GM10248 (cell line): ENCODE data around the gene NOM1.
"Not testable (repeated sequence)": the region's sequence is repeated elsewhere in the genome, so short reads cannot be mapped to it uniquely, and the experiment has no call there.

ENCODE experiments used
- CTCF ChIA-PET: fragments of 300-600 bp; sonication (Branson Sonifier 250); formaldehyde crosslinking; extraction: SDS; loops from one replicate; lab custom pipeline; 2021; ENCODE audit warnings: antibody characterized with exemption; lab: Yijun Ruan, JAX
- POLR2A ChIA-PET: fragments of 350-650 bp; sonication (Branson Sonifier 250); formaldehyde crosslinking; extraction: SDS; loops from one replicate; lab custom pipeline; 2020; ENCODE audit warnings: antibody characterized with exemption; lab: Yijun Ruan, JAX
- DNase-seq: peaks from one replicate; pipeline ENCODE4 v3.0.0; 2012; ENCODE audit errors: extremely low spot score
- TF ChIP-seq, protein P1 (sequence below): IDR thresholded peaks from 2 replicates; pipeline ENCODE4 v1.5.1; 2012; ENCODE audit warnings: mild to moderate bottlenecking, low read depth; ENCODE audit errors: extremely low read depth, missing control alignments, control extremely low read depth

NOM1 gene

DNA sequence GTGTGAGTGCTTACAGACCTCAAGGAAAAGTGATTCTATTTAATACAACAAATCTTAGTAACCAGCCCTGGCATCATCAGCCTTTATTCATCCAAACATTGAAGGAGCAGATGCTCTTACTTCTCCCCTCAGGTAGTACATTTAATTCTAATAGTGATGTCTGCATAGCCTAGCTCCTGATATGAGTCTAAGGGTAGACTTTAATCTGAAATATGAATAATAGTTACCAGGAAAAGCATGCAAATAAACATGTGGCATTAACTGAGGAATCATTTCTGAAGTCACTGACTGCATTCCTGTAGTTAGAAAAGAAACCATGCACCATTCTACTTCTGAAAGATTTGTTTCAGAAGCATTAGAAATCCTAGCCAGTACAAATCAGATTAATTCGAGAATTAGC is 30.9 kb upstream of the NOM1 start:
- TF ChIP-seq, protein P1, sequence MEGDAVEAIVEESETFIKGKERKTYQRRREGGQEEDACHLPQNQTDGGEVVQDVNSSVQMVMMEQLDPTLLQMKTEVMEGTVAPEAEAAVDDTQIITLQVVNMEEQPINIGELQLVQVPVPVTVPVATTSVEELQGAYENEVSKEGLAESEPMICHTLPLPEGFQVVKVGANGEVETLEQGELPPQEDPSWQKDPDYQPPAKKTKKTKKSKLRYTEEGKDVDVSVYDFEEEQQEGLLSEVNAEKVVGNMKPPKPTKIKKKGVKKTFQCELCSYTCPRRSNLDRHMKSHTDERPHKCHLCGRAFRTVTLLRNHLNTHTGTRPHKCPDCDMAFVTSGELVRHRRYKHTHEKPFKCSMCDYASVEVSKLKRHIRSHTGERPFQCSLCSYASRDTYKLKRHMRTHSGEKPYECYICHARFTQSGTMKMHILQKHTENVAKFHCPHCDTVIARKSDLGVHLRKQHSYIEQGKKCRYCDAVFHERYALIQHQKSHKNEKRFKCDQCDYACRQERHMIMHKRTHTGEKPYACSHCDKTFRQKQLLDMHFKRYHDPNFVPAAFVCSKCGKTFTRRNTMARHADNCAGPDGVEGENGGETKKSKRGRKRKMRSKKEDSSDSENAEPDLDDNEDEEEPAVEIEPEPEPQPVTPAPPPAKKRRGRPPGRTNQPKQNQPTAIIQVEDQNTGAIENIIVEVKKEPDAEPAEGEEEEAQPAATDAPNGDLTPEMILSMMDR: no peak
- no peak for DNase-seq
- CTCF ChIA-PET: interaction anchor here (1.2 kb wide), 1 partner anchor 30 kb away, joined by 3 read pairs; no protein-coding TSS in a partner anchor
- POLR2A ChIA-PET: no interaction called here

DNA sequence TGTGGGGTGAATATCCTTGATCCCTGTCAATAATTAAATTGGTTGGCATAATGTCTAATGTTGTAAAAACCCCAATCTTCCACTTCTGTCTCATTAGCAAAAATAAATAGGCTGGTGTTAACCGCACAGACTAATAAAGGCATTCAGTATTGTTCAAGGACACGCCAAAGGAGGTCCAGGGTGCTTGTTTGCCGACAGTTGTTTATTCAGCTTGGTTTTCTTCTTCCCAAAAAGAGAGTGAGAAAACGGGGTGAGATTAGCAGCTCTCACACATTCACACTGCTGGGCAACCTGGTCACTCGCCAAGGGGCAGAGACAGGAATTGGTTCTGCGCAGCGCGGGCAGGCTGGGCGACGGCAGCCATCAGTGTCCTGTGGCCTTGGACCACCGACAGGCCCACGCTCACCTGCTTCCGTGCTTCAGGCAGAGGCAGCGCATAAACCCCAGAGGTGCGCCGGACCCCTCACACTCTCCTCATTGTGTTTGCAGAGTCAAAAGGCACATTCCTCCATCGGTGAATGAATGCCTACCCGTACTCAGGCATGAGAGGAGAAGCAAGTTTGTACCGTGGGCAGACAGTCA is 30.3 kb upstream of the NOM1 start:
- DNase-seq: no peak
- CTCF ChIA-PET: interaction anchor here (1.2 to 1.4 kb wide), 2 partner anchors 26 to 29 kb away, joined by 3 to 7 read pairs; partner anchors contain the start of gene LMBR1
- TF ChIP-seq, protein P1: no peak
- POLR2A ChIA-PET: no interaction called here

DNA sequence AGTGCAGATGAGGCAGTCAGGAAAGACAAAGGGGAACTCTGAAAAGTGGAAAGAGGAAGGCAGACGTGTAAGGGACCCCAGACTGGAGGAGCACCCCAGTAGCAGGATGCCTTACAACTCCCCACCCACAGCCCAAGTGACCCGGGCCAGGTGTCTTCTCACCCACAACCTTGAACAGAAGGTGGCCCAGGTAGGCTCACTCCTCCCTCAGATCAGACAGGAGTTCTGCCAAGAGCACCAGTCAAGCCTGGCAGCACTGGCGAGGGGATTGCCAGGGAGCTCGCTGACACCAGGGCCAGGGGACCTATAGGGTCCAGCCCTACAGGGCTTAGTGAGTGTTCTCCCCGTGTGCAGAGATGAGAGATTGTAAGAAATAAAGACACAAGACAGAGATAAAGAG is 29.4 kb upstream of the NOM1 start:
- CTCF ChIA-PET: interaction anchor here (1.3 to 2.6 kb wide), 3 partner anchors 27 to 354 kb away, joined by 3 to 13 read pairs (median 7); partner anchors contain the start of genes LMBR1 and NOM1
- TF ChIP-seq, protein P1: no peak
- POLR2A ChIA-PET: no interaction called here
- DNase-seq: no peak

DNA sequence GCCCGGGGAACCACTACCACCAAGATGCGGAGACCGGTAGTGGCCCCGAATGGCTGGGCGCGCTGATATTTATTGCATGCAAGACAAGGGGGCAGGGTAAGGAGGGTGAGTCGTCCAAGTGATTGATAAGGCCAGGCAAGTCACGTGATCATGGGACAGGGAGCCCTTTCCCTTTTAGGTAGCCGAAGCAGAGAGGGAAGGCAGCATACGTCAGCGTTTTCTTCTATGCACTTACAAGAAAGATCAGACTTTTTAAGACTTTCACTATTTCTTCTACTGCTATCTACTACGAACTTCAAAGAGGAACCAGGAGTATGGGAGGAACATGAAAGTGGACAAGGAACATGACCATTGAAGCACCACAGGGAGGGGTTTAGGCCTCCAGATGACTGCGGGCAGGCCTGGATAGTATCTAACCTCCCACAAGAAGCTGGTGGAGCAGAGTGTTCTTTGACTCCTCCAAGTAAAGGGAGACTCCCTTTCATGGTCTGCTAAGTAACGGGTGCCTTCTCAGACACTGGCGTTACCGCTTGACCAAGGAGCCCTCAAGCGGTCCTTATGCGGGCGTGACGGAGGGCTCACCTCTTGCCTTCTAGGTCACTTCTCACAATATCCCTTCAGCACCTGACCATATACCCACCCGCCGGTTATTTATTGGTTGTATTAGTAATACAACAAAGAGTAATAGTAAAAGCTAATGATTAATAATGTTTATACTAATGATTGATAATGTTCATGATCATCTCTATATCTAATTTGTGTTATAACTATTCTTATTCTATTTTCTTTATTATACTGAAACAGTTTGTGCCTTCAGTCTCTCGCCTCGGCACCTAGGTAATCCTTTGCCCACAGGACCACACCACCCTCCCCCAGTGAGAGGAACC is 28.8 kb upstream of the NOM1 start:
- CTCF ChIA-PET: interaction anchor here (0.7 to 2.6 kb wide), 5 partner anchors 9 to 353 kb away, joined by 3 to 13 read pairs (median 3); partner anchors contain the start of genes LMBR1 and NOM1
- DNase-seq, POLR2A ChIA-PET: not testable (repeated sequence)

DNA sequence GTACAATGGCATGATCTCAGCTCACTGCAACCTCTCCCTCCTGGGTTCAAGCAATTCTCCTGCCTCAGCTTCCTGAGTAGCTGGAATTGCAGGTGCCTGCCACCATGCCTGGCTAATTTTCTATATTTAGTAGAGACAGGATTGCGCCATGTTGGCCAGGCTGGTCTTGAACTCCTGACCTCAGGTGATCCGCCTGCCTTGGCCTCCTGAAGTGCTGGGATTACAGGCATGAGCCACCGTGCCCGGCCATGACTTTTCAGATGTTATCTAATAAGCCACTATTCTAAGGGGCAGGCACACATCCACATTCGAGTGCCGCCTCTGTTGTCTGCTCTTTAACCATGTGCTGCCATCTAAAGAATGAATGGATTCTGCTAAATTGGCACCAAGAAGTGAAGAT is 27.2 kb upstream of the NOM1 start:
- POLR2A ChIA-PET, DNase-seq: not testable (repeated sequence)
- CTCF ChIA-PET: interaction anchor here (1.0 to 2.6 kb wide), 3 partner anchors 27 to 333 kb away, joined by 3 to 13 read pairs (median 8); partner anchors contain the start of gene NOM1

DNA sequence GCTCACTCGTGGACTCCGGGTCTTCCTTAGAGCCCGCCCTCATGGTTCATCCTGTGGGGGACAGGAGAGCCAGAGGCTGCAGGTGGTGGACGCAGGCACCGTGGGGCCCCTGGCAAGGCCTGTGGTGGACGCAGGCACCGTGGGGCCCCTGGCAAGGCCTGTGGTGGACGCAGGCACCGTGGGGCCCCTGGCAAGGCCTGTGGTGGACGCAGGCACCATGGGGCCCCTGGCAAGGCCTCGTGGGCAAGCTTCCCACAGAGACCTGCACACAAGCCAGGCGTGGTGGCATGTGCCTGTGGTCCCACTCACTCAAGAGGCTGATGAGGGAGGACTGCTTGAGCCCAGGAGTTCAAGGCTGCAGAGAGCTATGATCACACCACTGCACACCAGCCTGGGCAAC is 23.7 kb upstream of the NOM1 start:
- POLR2A ChIA-PET, DNase-seq: not testable (repeated sequence)

DNA sequence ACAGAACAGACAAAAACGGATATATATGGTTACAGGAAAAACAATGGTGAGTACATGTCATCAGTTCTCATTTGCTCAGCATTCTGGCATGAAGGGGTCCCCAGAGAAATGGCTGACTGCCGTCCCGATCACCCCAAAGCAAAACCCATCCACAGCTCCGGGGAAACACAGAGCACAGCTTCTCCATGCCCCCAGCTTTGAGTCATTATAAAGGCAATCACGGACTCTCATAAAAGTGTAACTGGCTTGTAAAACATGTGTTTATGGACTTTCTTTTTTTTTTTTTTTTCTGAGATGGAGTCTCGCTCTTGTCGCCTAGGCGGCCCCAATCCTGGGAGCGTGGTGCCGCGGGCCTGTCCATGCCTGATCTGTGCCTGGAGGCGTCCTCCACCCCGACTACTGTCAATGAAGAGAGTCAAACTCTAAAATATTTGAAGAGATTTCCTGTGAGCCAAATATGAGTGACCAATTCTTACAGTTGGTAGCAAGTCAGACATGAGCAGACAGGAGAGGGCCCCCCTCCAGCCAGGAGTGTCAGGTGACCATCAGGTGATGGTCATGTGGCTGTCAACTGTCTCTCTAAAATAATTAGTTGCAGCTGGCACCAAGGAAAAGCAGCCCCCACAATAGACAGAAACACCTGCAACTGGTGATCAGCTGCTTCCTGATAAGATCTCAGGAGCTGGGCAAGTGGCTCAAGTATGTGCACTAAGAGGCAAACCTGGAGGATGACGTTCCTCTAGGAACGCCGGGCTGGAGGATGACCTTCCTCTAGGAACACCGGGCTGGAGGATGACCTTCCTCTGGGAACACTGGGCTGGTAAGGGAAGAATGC is 21.7 kb upstream of the NOM1 start:
- ChIA-PET CTCF (interaction anchor here (2.0 kb wide), 1 partner anchor 29 kb away, joined by 5 read pairs; no protein-coding TSS in a partner anchor), POLR2A (interaction anchor here (0.7 kb wide), 1 partner anchor 31 kb away, joined by 3 read pairs; no protein-coding TSS in a partner anchor)
- TF ChIP-seq, protein P1: no peak
- DNase-seq: no peak

More for the DNA sequence above, 23.7 kb upstream of the NOM1 start:
- CTCF ChIA-PET: interaction anchor here (1.9 to 2.0 kb wide), 2 partner anchors 24 to 27 kb away, joined by 5 to 12 read pairs; partner anchors contain the start of gene NOM1
